MM.1S (cell line): ENCODE results near the gene PPP2R1B.

Experiments
- DNase-seq: peaks from one replicate; pipeline ENCODE4 v3.0.0-alpha.2; 2015
- H2AFZ ChIP-seq: fragments of 300-600 bp; sonication (generic); 2 replicates; pipeline ENCODE4 v1.6.0; 2016; ENCODE audit warnings: antibody characterized with exemption, low read length
- H3F3A ChIP-seq: fragments of 300-600 bp; sonication (generic); 2 replicates; pipeline ENCODE4 v1.6.1; 2016; ENCODE audit warnings: mild to moderate bottlenecking, antibody characterized with exemption, low read length, moderate library complexity, mixed read lengths; ENCODE audit not compliant: insufficient read depth
- H3K27ac ChIP-seq: fragments of 300-600 bp; sonication (generic); 2 replicates; pipeline ENCODE4 v1.5.1; 2016; ENCODE audit warnings: mild to moderate bottlenecking, low read length
- H3K27me3 ChIP-seq: fragments of 300-600 bp; sonication (generic); replicated peaks from 2 replicates; pipeline ENCODE4 v1.6.0; 2016; ENCODE audit warnings: low read length; ENCODE audit not compliant: insufficient read depth
- H3K36me3 ChIP-seq: fragments of 300-600 bp; sonication (generic); replicated peaks from 2 replicates; pipeline ENCODE4 v1.6.1; 2016; ENCODE audit warnings: mild to moderate bottlenecking, low read length, mixed read lengths; ENCODE audit not compliant: insufficient read depth
- H3K4me1 ChIP-seq: fragments of 300-600 bp; sonication (generic); 2 replicates; pipeline ENCODE4 v1.6.1; 2016; ENCODE audit warnings: low read length, mixed read lengths
- H3K4me2 ChIP-seq: fragments of 300-600 bp; sonication (generic); 2 replicates; pipeline ENCODE4 v1.6.0; 2016; ENCODE audit warnings: low read depth, low read length
- H3K4me3 ChIP-seq: fragments of 300-600 bp; sonication (generic); 2 replicates; pipeline ENCODE4 v1.5.1; 2016; ENCODE audit warnings: low read length, mixed read lengths
- H3K79me2 ChIP-seq: fragments of 300-600 bp; sonication (generic); 2 replicates; pipeline ENCODE4 v1.6.1; 2016; ENCODE audit warnings: mixed run types, low read length, mixed read lengths
- H3K9ac ChIP-seq: fragments of 300-600 bp; sonication (generic); 2 replicates; pipeline ENCODE4 v1.6.1; 2016; ENCODE audit warnings: low read length, mixed read lengths
- H3K9me2 ChIP-seq: fragments of 300-600 bp; sonication (generic); replicated peaks from 2 replicates; pipeline ENCODE4 v1.6.1; 2016; ENCODE audit warnings: mild to moderate bottlenecking, low read length, mixed read lengths; ENCODE audit not compliant: insufficient read depth
- H3K9me3 ChIP-seq: fragments of 300-600 bp; sonication (generic); replicated peaks from 2 replicates; pipeline ENCODE4 v1.6.1; 2016; ENCODE audit warnings: mild to moderate bottlenecking, low read length, mixed read lengths; ENCODE audit not compliant: insufficient read depth
- H4K20me1 ChIP-seq: fragments of 300-600 bp; sonication (generic); 2 replicates; pipeline ENCODE4 v1.6.1; 2016; ENCODE audit warnings: mild to moderate bottlenecking, low read length, moderate library complexity, mixed read lengths; ENCODE audit not compliant: insufficient read depth
- EZH2 ChIP-seq: fragments of 300-600 bp; sonication (generic); optimal IDR thresholded peaks from 2 replicates; pipeline ENCODE3; 2017; ENCODE audit warnings: low read depth, mild to moderate bottlenecking, antibody characterized with exemption, low read length, mixed read lengths
- EZH2phosphoT487 ChIP-seq: fragments of 300-600 bp; sonication (generic); IDR thresholded peaks from 2 replicates; pipeline ENCODE4 v1.6.1; 2018; ENCODE audit warnings: antibody characterized with exemption, low read length
- TF ChIP-seq, protein P1 (sequence below): fragments of 300-600 bp; sonication (generic); IDR thresholded peaks from 2 replicates; pipeline ENCODE4 v1.5.1; 2016; ENCODE audit warnings: antibody characterized with exemption, low read length, mixed read lengths

The PPP2R1B gene

GRCh38 chr11:111759376-111759775 lies 6.8 kb downstream of the PPP2R1B start:
- Histone ChIP-seq H3K9ac (no peak overlapping the region), H3K9me3 (no peaks in the 10 kb centered on the region), H2AFZ (no peak overlapping the region), H3K36me3 (peaks cover 16% of the 10 kb centered on the region), H3K27me3 (no peaks in the 10 kb centered on the region), H3F3A (no peaks in the 10 kb centered on the region), H4K20me1 (no peaks in the 10 kb centered on the region), H3K27ac (no peak overlapping the region), H3K4me1 (peaks cover 1% of the 10 kb centered on the region; the same call in 1 of the 2 replicates), H3K9me2 (no peaks in the 10 kb centered on the region), H3K79me2 (peaks cover 18% of the 10 kb centered on the region), H3K4me3 (no peak overlapping the region), H3K4me2 (no peak overlapping the region)
- DNase-seq: no peak
- TF ChIP-seq EZH2: no peak
- no peak for TF ChIP-seq EZH2phosphoT487
- TF ChIP-seq, protein P1, sequence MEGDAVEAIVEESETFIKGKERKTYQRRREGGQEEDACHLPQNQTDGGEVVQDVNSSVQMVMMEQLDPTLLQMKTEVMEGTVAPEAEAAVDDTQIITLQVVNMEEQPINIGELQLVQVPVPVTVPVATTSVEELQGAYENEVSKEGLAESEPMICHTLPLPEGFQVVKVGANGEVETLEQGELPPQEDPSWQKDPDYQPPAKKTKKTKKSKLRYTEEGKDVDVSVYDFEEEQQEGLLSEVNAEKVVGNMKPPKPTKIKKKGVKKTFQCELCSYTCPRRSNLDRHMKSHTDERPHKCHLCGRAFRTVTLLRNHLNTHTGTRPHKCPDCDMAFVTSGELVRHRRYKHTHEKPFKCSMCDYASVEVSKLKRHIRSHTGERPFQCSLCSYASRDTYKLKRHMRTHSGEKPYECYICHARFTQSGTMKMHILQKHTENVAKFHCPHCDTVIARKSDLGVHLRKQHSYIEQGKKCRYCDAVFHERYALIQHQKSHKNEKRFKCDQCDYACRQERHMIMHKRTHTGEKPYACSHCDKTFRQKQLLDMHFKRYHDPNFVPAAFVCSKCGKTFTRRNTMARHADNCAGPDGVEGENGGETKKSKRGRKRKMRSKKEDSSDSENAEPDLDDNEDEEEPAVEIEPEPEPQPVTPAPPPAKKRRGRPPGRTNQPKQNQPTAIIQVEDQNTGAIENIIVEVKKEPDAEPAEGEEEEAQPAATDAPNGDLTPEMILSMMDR: no peak

DNA sequence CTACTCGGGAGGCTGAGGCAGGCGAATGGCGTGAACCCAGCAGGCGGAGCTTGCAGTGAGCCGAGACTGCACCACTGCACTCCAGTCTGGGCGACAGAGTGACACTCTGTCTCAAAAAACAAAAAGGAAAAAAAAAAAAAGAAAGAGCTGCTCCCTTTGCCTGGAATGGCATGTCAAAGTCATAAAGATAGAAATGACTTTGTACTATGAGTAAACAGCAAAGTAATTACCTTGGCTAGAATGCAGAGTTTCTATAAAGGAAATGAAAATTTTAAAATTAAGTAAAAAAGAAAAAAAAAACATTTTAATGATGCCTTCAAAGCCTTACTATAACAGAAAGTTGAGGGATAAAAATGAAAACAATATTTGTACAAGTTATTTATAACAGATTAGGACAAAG lies 10.1 kb downstream of the PPP2R1B start:
- H3K4me1 ChIP-seq: no peaks in the 10 kb centered on the region
- no peak overlapping the region for H2AFZ ChIP-seq
- TF ChIP-seq, protein P1: no peak
- TF ChIP-seq EZH2phosphoT487: no peak
- TF ChIP-seq EZH2: no peak
- no peaks in the 10 kb centered on the region for H3K79me2 ChIP-seq
- H3K4me3 ChIP-seq: no peak overlapping the region
- no peak overlapping the region for H3K9ac ChIP-seq
- no peaks in the 10 kb centered on the region for H3K9me2 ChIP-seq
- no peaks in the 10 kb centered on the region for H4K20me1 ChIP-seq
- H3K27ac ChIP-seq: no peak overlapping the region
- H3F3A ChIP-seq: no peaks in the 10 kb centered on the region
- no peak overlapping the region for H3K4me2 ChIP-seq
- no peaks in the 10 kb centered on the region for H3K27me3 ChIP-seq
- H3K36me3 ChIP-seq: peaks cover 12% of the 10 kb centered on the region
- no peak for DNase-seq
- no peaks in the 10 kb centered on the region for H3K9me3 ChIP-seq

GRCh38 chr11:111749646-111750045 lies 16.5 kb downstream of the PPP2R1B start:
- no peaks in the 10 kb centered on the region for H3K27me3 ChIP-seq
- H3K36me3 ChIP-seq: peaks cover 4% of the 10 kb centered on the region
- no peak overlapping the region for H3K9ac ChIP-seq
- no peak for DNase-seq
- no peak overlapping the region for H3K4me3 ChIP-seq
- no peaks in the 10 kb centered on the region for H3K9me2 ChIP-seq
- H2AFZ ChIP-seq: no peak overlapping the region
- H3F3A ChIP-seq: no peaks in the 10 kb centered on the region
- H4K20me1 ChIP-seq: no peaks in the 10 kb centered on the region
- H3K4me1 ChIP-seq: no peaks in the 10 kb centered on the region
- H3K79me2 ChIP-seq: no peaks in the 10 kb centered on the region
- TF ChIP-seq EZH2 (no peak), EZH2phosphoT487 (no peak)
- TF ChIP-seq, protein P1: no peak
- H3K27ac ChIP-seq: no peak overlapping the region
- H3K4me2 ChIP-seq: no peak overlapping the region
- no peaks in the 10 kb centered on the region for H3K9me3 ChIP-seq
